ENCODE measurements around the gene RPA1.

GRCh38 chr17:1898872-1899271, 69.1 kb downstream of the RPA1 start:
- no peak for TF ChIP-seq POLR2A (IDR thresholded peaks at IDR 0.05; ENCODE audit: control extremely low read depth in 1 of 2, low read depth in 2 of 2, low read length in 2 of 2)
- TF ChIP-seq EP300 (IDR thresholded peaks at IDR 0.05; ENCODE audit: borderline replicate concordance in 1 of 2, low read depth in 2 of 2, low read length in 2 of 2), result no peak
- no peak for TF ChIP-seq CTCF (IDR thresholded peaks at IDR 0.05; ENCODE audit: control extremely low read depth in 1 of 3, insufficient read depth in 1 of 3, low read depth in 1 of 3, low read length in 3 of 3)
- TF ChIP-seq EGR1 (IDR thresholded peaks at IDR 0.05; ENCODE audit: borderline replicate concordance, low read depth, low read length), result no peak
- TF ChIP-seq TAF1 (IDR thresholded peaks at IDR 0.05; ENCODE audit: low read depth, low read length), result no peak
- TF ChIP-seq CEBPB (IDR thresholded peaks at IDR 0.05; ENCODE audit: low read depth, low read length), result no peak
- TF ChIP-seq CHD1 (IDR thresholded peaks at IDR 0.05; ENCODE audit: low read depth, low read length), result no peak
- no peak for TF ChIP-seq HDAC6 (IDR thresholded peaks at IDR 0.05; ENCODE audit: low read depth, low read length)
- TF ChIP-seq SP4 (IDR thresholded peaks at IDR 0.05; ENCODE audit: low read length), result no peak
- no peak for TF ChIP-seq EZH2 (IDR thresholded peaks at IDR 0.05; ENCODE audit: low read depth, low read length, severe bottlenecking)
- no peak for TF ChIP-seq ZNF274 (IDR thresholded peaks at IDR 0.05; ENCODE audit: borderline replicate concordance, extremely low read depth, low read length)
- no peak for TF ChIP-seq MAX (IDR thresholded peaks at IDR 0.05)
- TF ChIP-seq USF2 (IDR thresholded peaks at IDR 0.05; ENCODE audit: low read length), result no peak

Data from H1 (cell line).